ENCODE measurements around the gene FAM50B. TPM values are rescaled to one million over a fixed set of nuclear protein-coding genes. Genes with fewer than 3 reads are reported as not detected.
A peak's percentile ranks its signal among the peaks of the same experiment; 100 is the strongest.

The FAM50B gene
- total RNA-seq, 2 donors from 2014 or later, result 3.2 to 3.9 TPM

DNA sequence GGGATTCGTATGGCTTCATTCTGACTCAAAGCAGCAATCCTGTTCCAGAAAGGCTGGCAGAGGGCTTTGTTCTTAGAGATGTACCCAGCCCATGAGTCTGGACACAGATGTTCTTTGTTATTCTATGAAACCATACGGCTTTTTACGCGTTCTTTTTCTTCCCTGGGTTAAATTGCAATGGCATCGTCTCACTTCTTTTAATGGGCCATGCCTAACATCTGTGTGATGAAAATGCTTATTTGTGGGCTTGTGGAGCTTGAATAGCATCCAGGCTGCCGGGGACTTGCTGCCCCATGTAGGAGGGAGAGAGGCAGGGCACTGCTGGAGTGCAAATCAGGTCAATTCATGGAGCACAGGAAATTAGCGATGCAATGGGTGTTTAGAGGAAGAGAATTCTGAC is 19.4 kb downstream of the FAM50B start:
- no peaks in the 10 kb centered on the region for H3K27me3 ChIP-seq
- H3K36me3 ChIP-seq, result no peaks in the 10 kb centered on the region
- no peaks in the 10 kb centered on the region for H3K9me3 ChIP-seq
- H3K4me1 ChIP-seq, result peaks cover 5% of the 10 kb centered on the region
- DNase-seq, result no peak
- no peak overlapping the region for H3K27ac ChIP-seq
- intact Hi-C loops (cut with DNase I), result no loop called here
- TF ChIP-seq, protein P1, sequence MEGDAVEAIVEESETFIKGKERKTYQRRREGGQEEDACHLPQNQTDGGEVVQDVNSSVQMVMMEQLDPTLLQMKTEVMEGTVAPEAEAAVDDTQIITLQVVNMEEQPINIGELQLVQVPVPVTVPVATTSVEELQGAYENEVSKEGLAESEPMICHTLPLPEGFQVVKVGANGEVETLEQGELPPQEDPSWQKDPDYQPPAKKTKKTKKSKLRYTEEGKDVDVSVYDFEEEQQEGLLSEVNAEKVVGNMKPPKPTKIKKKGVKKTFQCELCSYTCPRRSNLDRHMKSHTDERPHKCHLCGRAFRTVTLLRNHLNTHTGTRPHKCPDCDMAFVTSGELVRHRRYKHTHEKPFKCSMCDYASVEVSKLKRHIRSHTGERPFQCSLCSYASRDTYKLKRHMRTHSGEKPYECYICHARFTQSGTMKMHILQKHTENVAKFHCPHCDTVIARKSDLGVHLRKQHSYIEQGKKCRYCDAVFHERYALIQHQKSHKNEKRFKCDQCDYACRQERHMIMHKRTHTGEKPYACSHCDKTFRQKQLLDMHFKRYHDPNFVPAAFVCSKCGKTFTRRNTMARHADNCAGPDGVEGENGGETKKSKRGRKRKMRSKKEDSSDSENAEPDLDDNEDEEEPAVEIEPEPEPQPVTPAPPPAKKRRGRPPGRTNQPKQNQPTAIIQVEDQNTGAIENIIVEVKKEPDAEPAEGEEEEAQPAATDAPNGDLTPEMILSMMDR (IDR thresholded peaks at IDR 0.05), result no peak
- H3K9ac ChIP-seq (ENCODE audit: low read depth in 2 of 2, low read length in 2 of 2), result no peak overlapping the region
- no peak overlapping the region for H3K4me3 ChIP-seq

GRCh38 chr6:3869284-3869631 is 20.1 kb downstream of the FAM50B start:
- H3K4me1 ChIP-seq, result peaks cover 5% of the 10 kb centered on the region
- no peaks in the 10 kb centered on the region for H3K9me3 ChIP-seq
- H3K27ac ChIP-seq, result no peak overlapping the region
- no peaks in the 10 kb centered on the region for H3K27me3 ChIP-seq
- DNase-seq, result no peak
- no peaks in the 10 kb centered on the region for H3K36me3 ChIP-seq
- intact Hi-C loops (cut with DNase I), result no loop called here
- TF ChIP-seq, protein P1 (IDR thresholded peaks at IDR 0.05), result no peak
- no peak overlapping the region for H3K4me3 ChIP-seq
- H3K9ac ChIP-seq (ENCODE audit: low read depth in 2 of 2, low read length in 2 of 2), result no peak overlapping the region

GRCh38 chr6:3869632-3870527 is 20.7 kb downstream of the FAM50B start:
- Histone ChIP-seq H3K9ac (ENCODE audit: low read depth in 2 of 2, low read length in 2 of 2) (no peak overlapping the region), H3K4me1 (peaks cover 5% of the 10 kb centered on the region), H3K9me3 (no peaks in the 10 kb centered on the region), H3K27me3 (no peaks in the 10 kb centered on the region), H3K4me3 (no peak overlapping the region), H3K27ac (no peak overlapping the region), H3K36me3 (no peaks in the 10 kb centered on the region)
- intact Hi-C loops (cut with DNase I), result no loop called here
- peak; percentile 37 for DNase-seq
- TF ChIP-seq, protein P1 (IDR thresholded peaks at IDR 0.05), result no peak

DNA sequence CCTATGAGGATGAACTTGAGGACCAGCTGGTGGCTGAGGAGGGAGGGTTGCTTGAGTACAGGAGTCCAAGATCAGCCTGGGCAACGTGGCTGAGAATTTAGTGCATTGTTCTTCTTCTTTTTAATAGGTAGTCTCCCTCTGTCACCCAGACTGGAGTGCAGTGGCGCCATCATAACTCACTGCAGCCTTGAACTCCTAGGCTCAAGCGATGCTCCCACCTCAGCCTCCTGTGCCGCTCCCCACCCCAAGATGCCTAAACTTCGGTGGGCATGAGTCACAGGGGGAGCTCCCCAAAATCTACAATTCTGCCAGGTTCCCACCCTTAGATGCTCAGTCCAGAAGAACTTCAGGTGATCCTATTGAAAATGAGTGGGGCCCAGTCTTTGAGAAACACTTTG is 21.4 kb downstream of the FAM50B start:
- no peaks in the 10 kb centered on the region for H3K36me3 ChIP-seq
- no peak for DNase-seq
- TF ChIP-seq, protein P1 (IDR thresholded peaks at IDR 0.05), result no peak
- no peak overlapping the region for H3K4me3 ChIP-seq
- no peaks in the 10 kb centered on the region for H3K27me3 ChIP-seq
- intact Hi-C loops (cut with DNase I), result no loop called here
- H3K9ac ChIP-seq (ENCODE audit: low read depth in 2 of 2, low read length in 2 of 2), result no peak overlapping the region
- peaks cover 5% of the 10 kb centered on the region for H3K4me1 ChIP-seq
- H3K9me3 ChIP-seq, result no peaks in the 10 kb centered on the region
- no peak overlapping the region for H3K27ac ChIP-seq

GRCh38 chr6:3871515-3871914 is 22.3 kb downstream of the FAM50B start:
- Histone ChIP-seq H3K4me1 (peaks cover 5% of the 10 kb centered on the region), H3K4me3 (no peak overlapping the region), H3K9me3 (no peaks in the 10 kb centered on the region), H3K9ac (ENCODE audit: low read depth in 2 of 2, low read length in 2 of 2) (no peak overlapping the region), H3K36me3 (no peaks in the 10 kb centered on the region), H3K27me3 (no peaks in the 10 kb centered on the region), H3K27ac (no peak overlapping the region)
- intact Hi-C loops (cut with DNase I), result no loop called here
- no peak for DNase-seq
- TF ChIP-seq, protein P1 (IDR thresholded peaks at IDR 0.05), result no peak

Data from colonic mucosa (tissue), 4 donors.